ENCODE data around the gene HOXA3. TPM values are rescaled to one million over a fixed set of nuclear protein-coding genes. Genes with fewer than 3 reads are reported as not detected.

The HOXA3 gene
- total and polyA plus RNA-seq, 2 of the 8 experiments (the other 6 are each of a cell fraction or from before 2014, with no cell fraction given) = not detected

DNA sequence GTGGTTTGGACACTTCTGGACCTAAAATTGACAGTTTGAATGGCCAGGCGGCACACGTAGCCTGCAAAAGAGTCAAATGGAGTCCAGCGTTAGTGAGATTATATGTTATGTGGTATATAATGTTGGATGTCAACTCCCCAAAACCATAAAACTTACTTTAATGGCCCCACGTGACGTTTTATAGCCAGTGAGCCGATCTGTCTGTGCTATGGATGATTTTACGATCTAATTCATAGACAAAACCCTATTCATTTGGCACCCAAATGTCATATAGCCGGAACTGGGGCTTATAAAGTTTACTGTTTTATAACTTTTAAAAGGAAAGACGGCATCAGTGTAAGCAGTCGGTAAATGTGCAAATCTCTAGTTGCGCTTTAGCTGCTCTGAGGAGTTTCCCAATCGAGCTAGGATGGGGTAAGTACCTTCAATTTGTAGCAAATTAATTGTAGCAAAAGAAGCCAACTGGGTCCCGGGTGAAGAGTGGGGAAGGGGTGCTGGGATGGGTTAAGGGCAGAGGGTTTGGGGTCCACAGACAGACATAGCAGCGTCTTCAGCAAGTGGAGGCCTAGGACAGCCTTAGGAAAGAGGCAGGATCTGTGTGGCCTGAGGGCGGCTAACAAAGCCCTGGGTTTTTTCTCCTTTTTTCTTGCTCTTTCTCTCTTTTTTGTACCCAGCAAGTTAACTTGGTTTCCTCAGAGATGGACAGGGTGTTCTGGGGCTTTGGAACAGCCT, 12.1 kb downstream of the HOXA3 start:
- Histone ChIP-seq H2BK20ac (ENCODE audit: low read length) (no peak overlapping the region), H2BK12ac (ENCODE audit: low read depth, low read length) (no peak overlapping the region), H4K5ac (ENCODE audit: insufficient read length, low read depth, low read length) (no peak overlapping the region), H3K4me3 (ENCODE audit: extremely low read depth in 1 of 4, insufficient read depth in 2 of 4, low read depth in 3 of 4, low read length in 4 of 4) (peak overlapping the region in 1 of 4 experiments; percentile 47; a peak in 1 of 8 replicates), H3K14ac (ENCODE audit: insufficient read length) (no peak overlapping the region), H3K9me3 (ENCODE audit: insufficient read depth in 2 of 2, low read depth in 1 of 2, low read length in 1 of 2) (no peaks in the 10 kb centered on the region), H2BK5ac (ENCODE audit: low read depth, low read length) (no peak overlapping the region), H4K91ac (replicated peaks; ENCODE audit: insufficient read length, low read length) (no peak overlapping the region), H3K23me2 (ENCODE audit: low read depth, low read length) (peaks cover 9% of the 10 kb centered on the region), H3K27ac (ENCODE audit: low read depth, low read length) (no peak overlapping the region), H2AFZ (ENCODE audit: low read length) (no peak overlapping the region), H2BK15ac (ENCODE audit: low read length) (no peak overlapping the region), H3K4ac (replicated peaks; ENCODE audit: insufficient read length, low read depth, low read length) (no peak overlapping the region), H3K56ac (replicated peaks; ENCODE audit: insufficient read length, low read depth, low read length) (no peak overlapping the region), H3K23ac (ENCODE audit: insufficient read length) (no peak overlapping the region), H3K79me1 (ENCODE audit: low read depth, low read length) (no peaks in the 10 kb centered on the region), H3K27me3 (replicated peaks in 1 of 4; ENCODE audit: control insufficient read depth in 3 of 4, extremely low read depth in 1 of 4, insufficient read depth in 3 of 4, low read length in 3 of 4) (peaks cover 97 to 100% (median 99%) of the 10 kb centered on the region in 4 experiments), H4K8ac (ENCODE audit: extremely low read depth, insufficient read depth, low read length) (no peak overlapping the region; the same call in 1 of the 2 replicates), H3K79me2 (ENCODE audit: control insufficient read depth in 1 of 2, insufficient read depth in 2 of 2, low read length in 2 of 2) (no peaks in the 10 kb centered on the region), H4K20me1 (replicated peaks in 1 of 2; ENCODE audit: control insufficient read depth in 1 of 2, insufficient read depth in 2 of 2, low read length in 2 of 2) (peaks cover 16 to 22% of the 10 kb centered on the region in 2 experiments), H3K36me3 (ENCODE audit: control insufficient read depth in 2 of 4, insufficient read depth in 4 of 4, low read length in 3 of 4) (peaks cover 0 to 6% (median 0%) of the 10 kb centered on the region in 4 experiments; a peak in 1 of 8 replicates), H3K4me1 (replicated peaks in 1 of 4; ENCODE audit: control insufficient read depth in 3 of 4, insufficient read depth in 4 of 4, low read length in 3 of 4) (peaks cover 0 to 6% (median 3%) of the 10 kb centered on the region in 4 experiments; a peak in 4 of 7 replicates), H3K4me2 (ENCODE audit: insufficient read depth in 1 of 2, low read depth in 2 of 2, low read length in 2 of 2) (no peak overlapping the region), H2BK120ac (replicated peaks; ENCODE audit: low read depth, low read length) (no peak overlapping the region), H3K9ac (replicated peaks in 1 of 4; ENCODE audit: extremely low read depth in 1 of 4, low read depth in 3 of 4, low read length in 3 of 4) (no peak overlapping the region), H2AK5ac (ENCODE audit: low read depth, low read length) (no peak overlapping the region), H3K18ac (ENCODE audit: extremely low read depth, low read length) (no peak overlapping the region)
- POLR2A ChIA-PET (ENCODE audit: partially characterized antibody) = no interaction called here
- peak in 1 of 2 experiments; percentile 32 for DNase-seq (ENCODE audit: low read depth in 1 of 2, low spot score in 2 of 2)
- CTCF ChIA-PET (ENCODE audit: partially characterized antibody) = interaction anchor here (0.9 to 12.5 kb wide), 11 partner anchors 10 to 1245 kb away, joined by 3 to 123 read pairs (median 4); partner anchors contain the start of gene HOXA1
- FAIRE-seq = no peak
- 28% methylated on average over 15 of the region's 15 CpGs; no CpG with 5 or more reads in 1 of the 2 experiments for WGBS, 2 experiments (ENCODE audit: extremely low coverage in 1 of 2, insufficient coverage in 1 of 2, insufficient read length in 1 of 2, insufficient replicate concordance in 2 of 2, low coverage in 1 of 2, low lambda C conversion rate in 2 of 2, missing lambda C conversion rate in 1 of 2)
- no peak for TF ChIP-seq POU5F1 (IDR thresholded peaks at IDR 0.05; ENCODE audit: low read depth, low read length)
- no peak for TF ChIP-seq ZNF274 (IDR thresholded peaks at IDR 0.05; ENCODE audit: borderline replicate concordance, extremely low read depth, low read length)
- TF ChIP-seq RAD21 (IDR thresholded peaks at IDR 0.05 in 1 of 2, conservative IDR thresholded peaks at IDR 0.05 in 1 of 2; ENCODE audit: low read depth in 2 of 2, low read length in 2 of 2) = no peak
- TF ChIP-seq CBX5 (IDR thresholded peaks at IDR 0.05; ENCODE audit: low read depth, low read length) = no peak
- no peak for TF ChIP-seq KDM5A (IDR thresholded peaks at IDR 0.05; ENCODE audit: low read length)
- TF ChIP-seq MAX (IDR thresholded peaks at IDR 0.05) = no peak
- no peak for TF ChIP-seq SP2 (IDR thresholded peaks at IDR 0.05; ENCODE audit: low read length)
- no peak; the same call in none of the 2 replicates for TF ChIP-seq CBX8 (IDR thresholded peaks at IDR 0.05; ENCODE audit: borderline replicate concordance, low read depth, low read length)
- TF ChIP-seq FOSL1 (IDR thresholded peaks at IDR 0.05; ENCODE audit: insufficient read depth, low read depth, low read length) = no peak
- TF ChIP-seq EZH2 (IDR thresholded peaks at IDR 0.05; ENCODE audit: low read depth, low read length, severe bottlenecking) = peak; percentile 80
- TF ChIP-seq SUZ12 (IDR thresholded peaks at IDR 0.05; ENCODE audit: low read length) = peak; percentile 70
- no peak for TF ChIP-seq JUND (IDR thresholded peaks at IDR 0.05; ENCODE audit: low read length)
